Hypothalamus (tissue), 51 donors: ENCODE data around the gene NDUFB7.

Experiments
- DNase-seq, 51 donors: peaks; one replicate each; lab custom pipeline; 2025; lab: John Stamatoyannopoulos, UW

The NDUFB7 gene

GRCh38 chr19:14528419-14529253 lies 43.2 kb downstream of the NDUFB7 start:
- no peak for DNase-seq

GRCh38 chr19:14526423-14526822 lies 45.4 kb downstream of the NDUFB7 start:
- DNase-seq, result no peak

- DNase-seq, result peak in 2 of 51 donors; percentile 16 to 17
Measured at GRCh38 chr19:14525729-14526128, 46.1 kb downstream of the NDUFB7 start.

- no peak for DNase-seq
Measured at GRCh38 chr19:14520543-14520942, 51.3 kb downstream of the NDUFB7 start.

- peak in 13 of 51 donors; percentile 15 to 61 (median 33) for DNase-seq
Measured at GRCh38 chr19:14519860-14520407, 51.9 kb downstream of the NDUFB7 start.

GRCh38 chr19:14519245-14519859 lies 52.5 kb downstream of the NDUFB7 start:
- DNase-seq, result no peak

GRCh38 chr19:14517840-14518505 lies 53.9 kb downstream of the NDUFB7 start, which contains the start of gene DNAJB1:
Gene DNAJB1 (minus strand): TSS chr19:14518397. CDS start chr19:14518349, 48 bp downstream.
- peak in 49 of 51 donors; percentile 53 to 100 (median 83) for DNase-seq

- peak in 7 of 51 donors; percentile 57 to 78 (median 63) for DNase-seq
Measured at GRCh38 chr19:14517446-14517839, 54.4 kb downstream of the NDUFB7 start.

- DNase-seq, result peak in 13 of 51 donors; percentile 12 to 56 (median 38)
Measured at GRCh38 chr19:14516746-14517438, 55.0 kb downstream of the NDUFB7 start.
